ENCODE data around the gene CYB5R2. TPM values are rescaled to one million over a fixed set of nuclear protein-coding genes. Genes with fewer than 3 reads are reported as not detected.
A peak's percentile ranks its signal among the peaks of the same experiment; 100 is the strongest.

The CYB5R2 gene
- total RNA-seq, 2 donors from 2014 or later = 7.4 to 7.5 TPM

GRCh38 chr11:7646866-7647265 is 26.4 kb downstream of the CYB5R2 start:
- intact Hi-C loops (cut with DNase I) = no loop called here
- no peaks in the 10 kb centered on the region for H3K27me3 ChIP-seq
- no peak overlapping the region for H3K9ac ChIP-seq (ENCODE audit: low read depth in 2 of 2, low read length in 2 of 2)
- H3K4me1 ChIP-seq = no peaks in the 10 kb centered on the region
- no peak for DNase-seq
- no peak for TF ChIP-seq CTCF (IDR thresholded peaks at IDR 0.05)
- H3K36me3 ChIP-seq = peaks cover 10% of the 10 kb centered on the region
- H3K4me3 ChIP-seq = no peak overlapping the region
- H3K9me3 ChIP-seq = no peaks in the 10 kb centered on the region
- no peak overlapping the region for H3K27ac ChIP-seq

- H3K9ac ChIP-seq (ENCODE audit: low read depth in 2 of 2, low read length in 2 of 2) = no peak overlapping the region
- intact Hi-C loops (cut with DNase I) = no loop called here
- no peak overlapping the region for H3K4me3 ChIP-seq
- DNase-seq = no peak
- H3K27ac ChIP-seq = no peak overlapping the region
- H3K36me3 ChIP-seq = peaks cover 4% of the 10 kb centered on the region
- H3K9me3 ChIP-seq = no peaks in the 10 kb centered on the region
- H3K4me1 ChIP-seq = peaks cover 3% of the 10 kb centered on the region
- no peak for TF ChIP-seq CTCF (IDR thresholded peaks at IDR 0.05)
- no peaks in the 10 kb centered on the region for H3K27me3 ChIP-seq
Observed at GRCh38 chr11:7645206-7645605, 28.1 kb downstream of the CYB5R2 start.

- TF ChIP-seq CTCF (IDR thresholded peaks at IDR 0.05) = no peak
- Histone ChIP-seq H3K4me3 (no peak overlapping the region), H3K9ac (ENCODE audit: low read depth in 2 of 2, low read length in 2 of 2) (no peak overlapping the region), H3K4me1 (peaks cover 14% of the 10 kb centered on the region), H3K27me3 (no peaks in the 10 kb centered on the region), H3K9me3 (no peaks in the 10 kb centered on the region), H3K27ac (no peak overlapping the region), H3K36me3 (no peaks in the 10 kb centered on the region)
- intact Hi-C loops (cut with DNase I) = no loop called here
- no peak for DNase-seq
Observed at GRCh38 chr11:7643314-7643713, 30.0 kb downstream of the CYB5R2 start.

GRCh38 chr11:7642747-7643146 is 30.6 kb downstream of the CYB5R2 start:
- Histone ChIP-seq H3K36me3 (no peaks in the 10 kb centered on the region), H3K27ac (no peak overlapping the region), H3K9me3 (no peaks in the 10 kb centered on the region), H3K9ac (ENCODE audit: low read depth in 2 of 2, low read length in 2 of 2) (no peak overlapping the region), H3K4me1 (peaks cover 14% of the 10 kb centered on the region), H3K4me3 (no peak overlapping the region), H3K27me3 (no peaks in the 10 kb centered on the region)
- DNase-seq = no peak
- intact Hi-C loops (cut with DNase I) = no loop called here
- TF ChIP-seq CTCF (IDR thresholded peaks at IDR 0.05) = no peak

- H3K4me1 ChIP-seq = peaks cover 14% of the 10 kb centered on the region
- intact Hi-C loops (cut with DNase I) = no loop called here
- H3K9ac ChIP-seq (ENCODE audit: low read depth in 2 of 2, low read length in 2 of 2) = peak overlapping the region in 1 of 2 donors; percentile 14
- H3K36me3 ChIP-seq = no peaks in the 10 kb centered on the region
- H3K27ac ChIP-seq = no peak overlapping the region
- TF ChIP-seq CTCF (IDR thresholded peaks at IDR 0.05) = no peak
- no peak overlapping the region for H3K4me3 ChIP-seq
- H3K27me3 ChIP-seq = no peaks in the 10 kb centered on the region
- no peaks in the 10 kb centered on the region for H3K9me3 ChIP-seq
- no peak for DNase-seq
Observed at GRCh38 chr11:7640816-7641215, 32.5 kb downstream of the CYB5R2 start.

GRCh38 chr11:7639643-7640025 is 33.7 kb downstream of the CYB5R2 start:
- TF ChIP-seq CTCF (IDR thresholded peaks at IDR 0.05) = no peak
- intact Hi-C loops (cut with DNase I) = no loop called here

More at GRCh38 chr11:7639643-7640025, 33.7 kb downstream of the CYB5R2 start:
- H3K27ac ChIP-seq = peak overlapping the region; percentile 67
- H3K9ac ChIP-seq (ENCODE audit: low read depth in 2 of 2, low read length in 2 of 2) = no peak overlapping the region
- no peaks in the 10 kb centered on the region for H3K27me3 ChIP-seq
- no peaks in the 10 kb centered on the region for H3K9me3 ChIP-seq
- no peak overlapping the region for H3K4me3 ChIP-seq
- no peaks in the 10 kb centered on the region for H3K36me3 ChIP-seq
- peaks cover 14% of the 10 kb centered on the region for H3K4me1 ChIP-seq
- DNase-seq = peak; percentile 88

Data from colonic mucosa (tissue), 4 donors.